Head of caudate nucleus (tissue), 42 donors: ENCODE measurements around the gene ATP1A4.
"Not testable (repeated sequence)": the region's sequence is repeated elsewhere in the genome, so short reads cannot be mapped to it uniquely, and the experiment has no call there.

Experiments used
- DNase-seq, 42 donors: peaks; one replicate each; pipeline versions ENCODE4 v3.0.0 to v3.0.0-alpha.2; 2020 to 2021; ENCODE audit warnings: mixed read lengths in 7 of 42
- intact Hi-C: fragments of 100-400 bp; cut with DNase I; formaldehyde crosslinking; loops from one replicate; pipeline ENCODE4 v1.15.0; 2022

ATP1A4 gene

DNA sequence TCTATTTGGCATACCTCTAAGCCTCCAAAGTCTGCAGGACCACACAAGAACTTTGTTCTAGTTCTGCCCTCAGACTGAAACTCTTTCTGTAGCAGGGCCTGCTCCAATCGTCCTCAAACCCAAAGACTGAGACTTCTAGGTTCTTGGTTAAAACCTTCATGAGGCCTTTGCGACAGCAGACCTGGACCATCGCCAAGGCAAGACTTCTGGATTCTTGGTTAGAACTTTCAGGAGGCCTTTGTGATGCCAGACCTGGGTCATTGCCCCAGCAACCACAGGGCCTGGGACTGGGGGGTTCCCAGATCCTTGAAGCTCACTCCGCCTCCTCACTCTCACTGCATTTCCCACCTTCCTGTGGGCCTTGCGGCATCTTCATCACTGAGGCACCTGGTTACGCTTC, at the start of gene ATP1A4:
ATP1A4 (plus strand) TSS at position 301 of the 400 bp plus-strand sequence. CDS start 438 bp downstream, outside the sequence.
- DNase-seq: peak in 2 of 42 donors; percentile 13 to 32
- intact Hi-C loops: no loop called here

DNA sequence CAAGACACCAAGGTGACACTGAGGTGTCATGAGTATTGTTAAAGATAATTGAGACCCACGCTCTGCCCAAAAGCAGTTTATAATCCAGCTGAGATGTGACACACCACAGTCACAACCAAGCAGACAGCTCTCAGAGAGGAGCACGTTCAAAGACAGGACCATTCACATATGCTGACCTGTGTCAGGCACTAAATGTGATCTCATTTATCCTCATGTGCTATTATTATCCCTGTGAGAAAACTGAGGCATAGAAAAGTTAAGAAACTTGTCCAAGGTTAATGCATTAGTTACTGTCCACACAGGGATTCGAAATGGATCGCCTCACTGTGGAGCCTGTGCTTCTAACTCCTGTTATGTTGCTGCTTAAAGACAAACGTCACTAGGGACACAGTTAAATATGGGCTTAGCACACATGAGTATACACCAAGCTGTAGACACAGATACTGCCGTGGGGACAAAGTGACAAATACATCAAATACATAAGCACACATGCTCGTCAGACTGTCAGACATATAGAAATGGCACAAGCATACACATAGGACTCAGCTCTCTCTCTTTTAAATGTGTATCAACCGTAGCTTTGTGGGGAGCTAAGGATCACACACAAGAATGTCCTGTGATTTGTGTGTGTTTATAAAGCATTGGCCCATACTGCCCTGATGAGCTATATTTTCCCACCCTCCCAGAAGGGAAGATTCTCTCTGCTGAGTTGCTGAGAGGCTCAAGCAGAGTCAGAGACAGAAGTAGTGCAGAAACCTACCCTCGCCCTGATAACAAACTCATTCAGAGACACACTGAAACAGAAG, 49.5 kb upstream of the ATP1A4 start:
- intact Hi-C loops: loop anchor here (2.0 kb wide), 1 partner anchor 151 kb away; no protein-coding TSS in a partner anchor
- no peak for DNase-seq

DNA sequence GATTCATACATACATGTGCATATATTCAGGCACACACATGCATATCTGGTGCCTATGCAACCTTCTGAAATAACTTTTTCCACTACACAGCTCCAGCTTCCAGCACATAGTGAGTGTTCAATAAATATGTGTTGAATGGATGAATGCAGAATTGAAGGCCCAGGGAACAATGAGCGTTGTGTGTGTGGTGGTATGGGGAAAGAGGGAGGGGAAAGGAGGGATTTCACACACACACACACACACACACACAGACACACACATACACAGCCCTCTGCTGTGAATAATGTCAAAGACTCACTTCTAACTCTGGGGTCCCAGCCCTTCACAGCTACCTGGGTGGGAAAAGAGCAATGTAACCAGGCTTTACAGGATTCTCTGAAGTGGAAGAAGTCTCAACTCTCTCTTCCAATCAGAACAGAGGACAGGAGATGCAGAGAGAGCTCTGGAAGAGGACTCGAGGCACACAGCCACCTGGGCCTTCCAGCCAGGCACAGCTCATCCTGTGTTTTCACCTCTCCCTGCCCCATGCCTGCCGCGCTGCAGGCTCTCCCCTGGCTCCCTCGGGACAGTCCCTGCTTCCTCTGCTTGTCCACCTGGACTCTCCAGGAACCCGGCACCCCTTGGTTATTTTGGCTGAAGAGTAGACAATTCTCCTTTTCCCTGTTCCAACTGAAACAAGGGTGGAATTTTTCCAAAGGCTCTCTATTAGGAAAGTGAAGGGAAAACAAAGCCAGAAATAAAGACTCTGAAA, 47.6 kb upstream of the ATP1A4 start:
- DNase-seq: peak in 6 of 42 donors; percentile 40 to 74 (median 58)

DNA sequence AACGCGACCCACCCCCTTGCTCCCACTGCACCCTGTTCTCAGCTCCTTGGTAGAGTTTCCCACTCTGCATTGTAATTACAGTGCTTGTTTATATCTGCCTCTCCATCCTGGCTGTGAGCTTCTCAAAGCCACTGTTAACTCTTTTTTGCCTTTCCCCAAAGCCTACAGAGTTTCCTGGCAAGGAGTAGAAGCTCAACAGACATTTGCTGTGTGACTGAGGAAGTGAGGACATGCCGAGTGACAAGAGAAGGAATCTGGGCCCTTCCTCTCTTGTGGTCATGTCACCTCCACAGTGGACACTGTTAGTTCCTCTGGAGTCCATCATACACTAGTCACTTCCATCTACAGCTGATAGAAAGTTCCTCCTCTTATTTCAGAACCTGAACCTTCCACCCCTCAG, 46.9 kb upstream of the ATP1A4 start:
- intact Hi-C loops: no loop called here
- no peak for DNase-seq

More for the DNA sequence above, 47.6 kb upstream of the ATP1A4 start:
- intact Hi-C loops: no loop called here

DNA sequence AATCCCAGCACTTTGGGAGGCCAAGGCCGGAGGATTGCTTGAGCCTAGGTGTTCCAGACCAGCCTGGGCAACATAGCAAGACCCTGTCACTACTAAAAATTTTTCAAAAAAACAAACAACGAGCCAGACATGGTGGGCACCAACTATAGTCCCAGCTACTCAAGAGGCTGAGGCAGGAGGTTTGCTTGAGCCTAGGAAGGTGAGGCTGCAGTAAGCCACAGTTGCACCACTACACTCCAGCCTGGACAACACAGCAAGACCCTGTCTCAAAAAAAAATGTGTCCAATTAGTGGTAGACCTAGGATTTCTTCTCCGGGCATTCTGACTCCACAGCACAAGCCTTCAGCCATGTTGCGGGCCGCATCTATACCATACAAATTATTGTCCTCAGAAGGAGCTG, 46.2 kb upstream of the ATP1A4 start:
- DNase-seq: no peak
- intact Hi-C loops: no loop called here

DNA sequence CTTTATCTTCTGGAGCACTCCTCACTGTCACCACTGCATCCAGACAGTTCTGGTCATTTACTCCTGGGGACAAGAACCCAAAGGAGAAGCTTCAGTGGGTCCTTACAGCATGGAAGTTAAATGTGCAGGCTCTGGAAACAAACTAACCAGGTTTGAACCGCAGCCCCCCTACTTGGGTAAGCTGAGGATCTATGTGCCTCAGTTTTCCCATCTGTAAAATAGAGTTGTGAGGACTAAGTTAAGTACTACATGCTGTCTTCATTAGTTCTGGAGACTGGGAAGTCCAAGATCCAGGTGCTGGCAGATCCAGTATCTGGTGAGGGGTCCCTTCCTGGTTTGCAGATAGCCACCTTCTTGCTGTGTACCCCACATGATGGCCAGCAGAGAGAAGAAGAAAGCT, 43.9 kb upstream of the ATP1A4 start:
- intact Hi-C loops: no loop called here
- no peak for DNase-seq

DNA sequence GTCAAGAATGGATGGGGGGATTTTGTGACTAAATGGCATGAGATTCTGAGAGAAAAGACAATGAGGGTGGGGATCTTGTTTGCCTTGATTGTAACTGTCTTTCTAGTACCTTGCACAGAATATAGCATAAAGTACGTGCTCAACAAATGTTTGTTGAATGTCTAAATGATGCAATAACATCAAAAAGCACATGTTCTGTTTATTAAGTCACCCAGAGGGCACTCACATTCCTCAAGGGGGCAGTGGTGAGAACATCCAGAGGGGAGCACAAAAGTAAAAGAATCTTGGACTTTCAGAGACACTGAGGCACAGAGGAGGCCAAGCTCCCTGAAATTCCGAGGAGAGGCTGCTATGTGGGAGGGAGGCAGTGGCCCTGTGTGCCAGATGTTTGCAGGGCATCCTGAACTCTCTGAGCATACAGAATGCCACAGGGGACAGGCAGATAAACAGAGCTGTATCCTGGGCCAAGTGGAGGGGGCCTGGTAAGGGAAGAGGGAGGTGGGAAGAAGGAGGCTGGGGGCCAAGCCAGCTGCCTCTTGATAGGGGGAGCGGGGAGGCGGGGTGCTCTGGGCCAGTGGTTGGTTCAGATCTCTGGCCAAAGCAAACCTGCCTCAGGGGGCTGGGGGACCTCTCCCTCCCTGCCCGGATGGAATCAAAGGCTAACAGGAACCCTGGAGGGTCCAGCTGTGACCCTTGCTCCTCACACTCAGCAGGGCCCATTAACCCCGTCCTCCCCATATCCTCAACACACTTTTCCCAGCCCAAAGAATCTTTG, 42.3 kb upstream of the ATP1A4 start:
- intact Hi-C loops: no loop called here
- peak in 7 of 42 donors; percentile 49 to 77 (median 57) for DNase-seq

DNA sequence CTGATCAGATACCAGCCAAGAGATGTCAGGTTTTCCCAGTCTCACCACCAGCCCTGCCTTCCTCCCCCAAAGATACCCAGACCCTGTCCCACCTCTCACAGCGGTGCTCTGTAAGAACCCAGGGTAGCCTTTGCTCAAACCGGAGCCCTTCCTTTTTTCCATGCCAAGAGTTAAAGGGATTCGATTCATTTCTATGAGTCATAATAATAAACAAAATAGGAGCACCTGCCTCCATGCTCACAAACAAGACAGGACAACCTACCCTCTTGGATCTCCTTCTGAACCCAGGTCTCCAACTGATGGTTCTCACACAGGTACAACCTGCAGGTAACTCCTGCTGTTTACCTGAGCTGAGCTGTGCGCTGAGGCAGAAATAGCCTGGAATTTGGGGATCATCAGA, 41.7 kb upstream of the ATP1A4 start:
- DNase-seq: no peak

DNA sequence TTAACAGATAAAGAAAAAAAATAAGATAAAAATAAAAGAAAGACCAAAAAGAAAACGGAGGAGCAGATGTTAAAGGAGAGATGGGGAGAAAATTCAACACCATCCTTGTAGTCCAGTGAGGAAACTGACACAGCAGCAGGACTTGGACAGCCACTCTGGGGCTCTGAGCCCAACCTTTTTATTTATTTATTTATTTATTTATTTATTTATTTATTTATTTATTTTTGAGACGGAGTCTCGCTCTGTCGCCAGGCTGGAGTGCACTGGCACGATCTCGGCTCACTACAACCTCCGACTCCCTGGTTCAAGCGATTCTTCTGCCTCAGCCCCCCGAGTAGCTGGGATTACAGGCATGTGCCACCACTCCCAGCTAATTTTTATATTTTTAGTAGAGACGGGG, 39.9 kb upstream of the ATP1A4 start:
- intact Hi-C loops, DNase-seq: not testable (repeated sequence)

More for the DNA sequence above, 41.7 kb upstream of the ATP1A4 start:
- intact Hi-C loops: no loop called here

DNA sequence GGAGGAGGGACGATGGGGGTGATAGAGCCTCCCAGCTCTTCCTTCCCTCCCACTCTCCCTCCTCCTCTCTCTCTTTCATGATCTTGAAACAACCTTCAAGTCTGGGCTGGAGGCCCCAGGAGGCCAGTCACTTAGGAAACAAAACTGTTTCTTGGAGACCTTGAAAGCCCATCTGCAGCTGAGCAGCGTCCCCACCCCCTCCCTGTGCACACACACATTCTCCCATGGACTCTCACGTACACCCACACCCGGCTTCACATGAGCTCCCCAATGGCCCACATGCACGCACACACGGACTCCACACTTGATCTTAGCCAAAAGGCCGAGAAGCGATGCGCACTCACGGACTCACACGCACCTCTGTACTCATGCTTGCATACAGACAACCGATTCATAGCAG, 39.0 kb upstream of the ATP1A4 start:
- DNase-seq: no peak
- intact Hi-C loops: no loop called here

DNA sequence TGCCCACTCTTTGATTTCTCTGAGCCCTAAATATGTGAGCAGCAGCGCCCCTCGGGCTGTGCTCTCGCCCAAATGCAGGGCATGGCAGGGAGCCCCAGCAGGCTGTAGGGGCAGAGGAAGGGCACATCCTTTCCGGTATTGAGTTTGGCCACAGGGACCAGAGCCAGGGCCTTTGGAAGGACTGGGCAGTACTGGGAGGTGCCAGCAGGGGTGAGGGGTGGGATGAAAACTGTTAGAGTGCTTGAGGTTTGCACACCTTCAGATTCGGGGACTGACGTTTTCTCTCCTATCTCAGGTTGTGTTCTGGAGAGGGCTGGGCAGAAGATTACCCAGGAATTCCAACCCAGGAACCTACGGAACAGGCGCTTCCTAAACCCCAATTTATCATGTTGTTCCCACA, 38.0 kb upstream of the ATP1A4 start:
- intact Hi-C loops: no loop called here
- DNase-seq: no peak

DNA sequence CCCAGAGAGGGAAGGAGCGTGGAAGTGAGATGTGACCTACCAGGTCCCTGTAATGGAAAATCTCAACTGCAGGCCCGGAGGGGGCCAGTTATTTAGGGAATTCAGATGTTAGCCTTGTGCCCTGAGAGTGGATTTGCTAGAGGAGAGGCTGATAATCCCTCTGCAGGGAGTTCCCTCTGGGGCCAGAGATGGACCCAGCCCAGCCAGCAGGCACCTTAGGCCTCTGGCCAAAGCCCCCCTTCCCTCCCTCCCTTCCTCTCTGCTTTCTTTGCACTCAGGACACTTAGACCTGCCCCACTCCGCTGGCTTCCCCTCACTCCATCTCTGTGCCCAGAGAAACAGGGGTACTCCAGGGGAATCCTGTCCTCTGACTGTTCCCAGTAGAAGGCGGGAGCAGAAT, 37.3 kb upstream of the ATP1A4 start:
- DNase-seq: peak in 8 of 42 donors; percentile 54 to 75 (median 70)
- intact Hi-C loops: no loop called here

DNA sequence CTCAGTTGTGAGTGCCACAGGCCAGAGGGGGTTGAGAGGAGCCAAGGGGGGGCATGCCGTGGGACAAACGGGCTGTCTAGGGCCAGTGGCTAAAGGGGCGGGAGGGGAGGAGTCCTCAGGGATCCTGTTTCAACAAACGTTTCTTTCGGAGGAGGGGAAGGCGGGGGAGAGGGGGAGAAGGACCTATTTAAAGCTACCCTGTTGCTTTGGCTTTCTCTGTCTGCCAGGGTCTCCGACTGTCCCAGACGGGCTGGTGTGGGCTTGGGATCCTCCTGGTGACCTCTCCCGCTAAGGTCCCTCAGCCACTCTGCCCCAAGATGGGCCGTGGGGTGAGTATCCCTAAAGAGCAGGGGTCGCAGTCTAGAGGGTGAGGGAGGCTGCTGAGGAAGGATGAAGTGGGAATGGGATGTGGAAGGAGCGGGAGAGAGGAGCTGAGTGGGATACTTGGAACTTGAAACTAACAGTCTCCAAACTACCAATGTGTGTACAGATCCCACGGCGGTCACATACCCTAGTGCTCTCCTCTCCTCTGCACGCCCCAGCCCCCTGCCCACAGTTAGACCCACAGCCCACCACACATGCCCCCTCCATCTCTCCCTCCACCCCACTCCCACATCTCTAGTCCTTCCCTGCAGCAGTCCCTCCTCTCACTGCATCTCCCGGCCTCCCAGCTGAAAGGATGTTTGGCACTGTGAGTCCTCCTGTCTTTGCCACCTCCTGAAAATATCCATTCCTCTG, 35.7 kb upstream of the ATP1A4 start, which contains the start of gene ATP1A2:
ATP1A2 (plus strand) TSS at position 215 of the 738 bp plus-strand sequence; CDS start at position 318, 103 bp downstream.
- DNase-seq: peak in 15 of 42 donors; percentile 33 to 79 (median 56)
- intact Hi-C loops: no loop called here

DNA sequence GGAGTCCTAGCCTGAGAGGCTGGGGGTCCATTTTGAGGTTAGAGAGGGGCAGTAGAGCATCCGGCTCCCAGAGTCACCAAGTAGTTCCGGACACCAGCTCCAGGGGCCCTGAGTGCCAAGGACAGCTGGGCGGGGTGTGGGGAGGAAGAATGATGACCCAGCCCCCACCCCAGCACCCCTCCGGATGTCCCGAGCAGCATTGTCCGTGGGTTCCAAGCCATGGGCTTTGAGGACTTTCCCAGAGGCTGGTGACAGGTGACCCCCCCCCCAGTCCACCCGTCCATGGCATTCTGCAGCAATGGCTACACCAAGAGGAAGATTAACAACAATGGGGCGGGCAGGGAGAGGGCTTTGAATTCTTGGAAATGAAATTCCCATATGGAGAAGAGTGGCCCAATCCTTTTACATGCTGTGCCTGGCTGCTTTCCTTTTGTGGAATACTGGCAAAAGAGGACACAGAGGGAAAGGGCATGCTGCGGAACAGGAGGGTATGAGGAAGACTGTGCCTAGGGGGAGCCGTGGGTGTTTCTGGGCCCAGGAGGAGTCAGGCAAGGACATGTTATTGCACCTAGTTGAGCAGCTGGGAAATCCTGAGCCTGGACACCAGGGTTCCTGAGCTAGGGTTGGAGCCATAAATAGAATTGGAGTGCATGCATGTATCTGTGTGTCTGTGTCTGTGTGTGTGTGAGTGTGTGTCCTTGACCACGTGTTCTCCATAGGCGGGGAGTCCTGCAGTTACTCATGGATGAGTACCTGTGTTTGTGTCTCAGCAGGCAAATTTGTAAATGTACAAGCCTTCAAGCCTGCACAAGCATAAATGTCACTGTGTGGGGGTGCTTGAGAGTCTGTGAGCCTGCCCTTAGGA, 34.9 kb upstream of the ATP1A4 start:
- intact Hi-C loops: no loop called here
- peak in 1 of 42 donors; percentile 39 for DNase-seq

DNA sequence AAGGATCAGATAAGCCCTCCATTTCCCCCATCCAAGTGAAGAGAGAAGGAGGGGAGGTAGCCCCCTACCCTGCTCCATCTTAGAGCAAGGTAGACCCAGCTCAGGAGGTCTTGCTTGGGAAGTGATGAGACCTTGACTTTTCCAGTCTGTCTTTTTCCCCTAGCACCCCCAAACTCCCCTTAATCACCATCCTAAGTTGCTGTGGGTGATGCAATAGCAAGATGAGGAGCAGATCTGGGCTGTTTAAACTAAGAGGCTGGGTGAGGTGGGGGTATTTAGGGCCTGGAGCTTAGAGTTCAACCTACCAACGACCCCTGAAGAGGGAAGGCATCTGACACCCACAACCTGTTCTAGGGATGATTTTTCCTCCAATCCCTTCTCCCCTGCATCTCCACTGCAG, 34.1 kb upstream of the ATP1A4 start:
- intact Hi-C loops: no loop called here

DNA sequence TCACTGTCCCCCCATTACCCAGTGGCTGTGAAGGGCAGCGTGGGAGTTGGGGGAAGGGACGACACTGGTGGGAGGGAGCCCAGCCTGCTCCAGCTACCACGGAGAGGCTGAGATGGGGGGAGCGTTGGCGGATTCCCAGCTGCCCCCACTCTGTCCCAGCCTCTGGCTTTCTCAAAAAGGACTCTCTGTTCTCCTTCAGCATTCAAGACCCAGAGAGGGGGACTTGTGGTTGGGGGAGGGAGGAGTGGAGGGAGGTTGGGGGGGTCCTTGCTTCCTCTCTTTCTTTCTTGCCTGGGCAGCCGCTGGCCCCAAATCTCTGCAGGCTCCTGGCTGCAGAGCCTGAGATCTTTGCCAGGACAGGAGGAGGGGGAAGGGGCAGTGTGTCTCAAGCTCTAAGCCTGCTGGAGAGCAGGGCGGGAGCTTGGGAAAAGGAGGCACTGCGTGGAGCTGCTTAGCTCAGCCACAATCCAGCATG, 33.7 kb upstream of the ATP1A4 start:
- DNase-seq: peak; percentile 44 to 90 (median 76)
- intact Hi-C loops: no loop called here

More for the DNA sequence above, 34.1 kb upstream of the ATP1A4 start:
- DNase-seq: no peak

DNA sequence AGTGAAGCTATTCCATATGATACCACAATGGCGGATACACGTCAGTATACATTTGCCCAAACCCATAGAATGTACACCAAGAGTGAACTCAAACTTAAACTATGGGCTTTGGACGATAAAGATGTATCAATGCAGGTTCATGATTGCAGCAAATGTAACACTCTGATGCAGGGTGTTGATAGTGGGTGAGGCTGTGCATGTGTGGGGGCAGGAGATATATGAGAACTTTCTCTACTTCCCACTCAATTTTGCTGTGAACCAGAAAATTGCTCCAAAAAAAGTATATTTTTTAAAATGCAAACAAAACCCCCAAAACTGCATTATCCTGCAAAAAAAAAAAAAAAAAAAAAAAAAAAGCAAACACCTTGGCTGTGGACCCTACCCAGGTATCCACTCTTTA, 32.5 kb upstream of the ATP1A4 start:
- peak in 4 of 42 donors; percentile 47 to 69 (median 58) for DNase-seq
- intact Hi-C loops: no loop called here

DNA sequence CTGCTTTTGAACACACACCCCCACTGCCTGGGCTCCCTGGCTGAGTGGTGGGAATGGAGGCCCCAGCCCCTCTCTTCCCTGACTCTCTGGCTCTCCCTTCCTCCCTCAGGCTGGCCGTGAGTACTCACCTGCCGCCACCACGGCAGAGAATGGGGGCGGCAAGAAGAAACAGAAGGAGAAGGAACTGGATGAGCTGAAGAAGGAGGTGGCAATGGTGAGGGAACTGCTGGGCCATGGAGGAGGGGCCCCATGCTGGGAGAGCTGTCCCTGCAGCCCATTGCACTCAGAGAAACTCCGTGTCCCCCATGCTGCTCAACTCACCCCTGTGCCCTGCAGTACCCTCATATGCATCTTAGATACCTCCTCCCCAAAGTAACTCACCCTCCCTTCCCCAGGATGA, 30.6 kb upstream of the ATP1A4 start:
- intact Hi-C loops: no loop called here

More for the DNA sequence above, 30.6 kb upstream of the ATP1A4 start:
- DNase-seq: no peak
